Neural cell (in vitro differentiated cells): ENCODE results near the gene KRT3.

Experiments
- CTCF ChIP-seq: fragments of 450-650 bp; IDR thresholded peaks from 2 replicates; pipeline ENCODE4 v1.5.1; 2014; ENCODE audit warnings: antibody characterized with exemption, mild to moderate bottlenecking, moderate library complexity; ENCODE audit not compliant: poor library complexity, severe bottlenecking
- EZH2 ChIP-seq: fragments of 200-600, 300-800 bp; shearing (Covaris generic), sonication (generic); IDR thresholded peaks from 2 replicates; pipeline ENCODE4 v1.6.1; 2014; ENCODE audit warnings: antibody characterized with exemption, low read length, borderline replicate concordance, mild to moderate bottlenecking; ENCODE audit not compliant: insufficient read depth, poor library complexity, severe bottlenecking
- MXI1 ChIP-seq: fragments of 450-650 bp; conservative IDR thresholded peaks from 2 replicates; pipeline ENCODE4 v1.6.1; 2014; ENCODE audit warnings: antibody characterized with exemption, mild to moderate bottlenecking; ENCODE audit not compliant: poor library complexity, severe bottlenecking
- POLR2AphosphoS5 ChIP-seq: IDR thresholded peaks from 2 replicates; pipeline ENCODE4 v1.6.1; 2012
- RAD21 ChIP-seq: fragments of 450-650 bp; conservative IDR thresholded peaks from 2 replicates; pipeline ENCODE4 v1.6.1; 2014; ENCODE audit warnings: antibody characterized with exemption, mild to moderate bottlenecking, moderate library complexity
- REST ChIP-seq: IDR thresholded peaks from 2 replicates; pipeline ENCODE4 v1.6.1; 2012; ENCODE audit warnings: borderline replicate concordance
- SMC3 ChIP-seq: fragments of 450-650 bp; conservative IDR thresholded peaks from 2 replicates; pipeline ENCODE4 v1.6.1; 2014; ENCODE audit warnings: antibody characterized with exemption, mild to moderate bottlenecking, moderate library complexity; ENCODE audit not compliant: poor library complexity

GRCh38 chr12:52818388-52818787, 22.5 kb upstream of the KRT3 start:
- TF ChIP-seq RAD21 = no peak
- no peak for TF ChIP-seq CTCF
- no peak for TF ChIP-seq POLR2AphosphoS5
- no peak for TF ChIP-seq REST
- TF ChIP-seq SMC3 = no peak
- no peak for TF ChIP-seq EZH2
- no peak for TF ChIP-seq MXI1
